GM21360 (cell line): ENCODE data around the gene P4HA2.

Source experiments
- ATAC-seq: cut with Tn5 transposase; IDR thresholded peaks from one replicate; pipeline ENCODE4 v1.9.1; 2021; ENCODE audit warnings: mild to moderate bottlenecking, moderate library complexity; ENCODE audit not compliant: unreplicated experiment

Gene P4HA2

GRCh38 chr5:132265336-132266030 is 37.8 kb upstream of the P4HA2 start:
- ATAC-seq = no peak

- no peak for ATAC-seq
Measured at GRCh38 chr5:132264546-132265335, 37.1 kb upstream of the P4HA2 start.

- no peak for ATAC-seq
Measured at GRCh38 chr5:132263548-132264261, 36.1 kb upstream of the P4HA2 start.

GRCh38 chr5:132262882-132263547 is 35.4 kb upstream of the P4HA2 start:
- no peak for ATAC-seq

- no peak for ATAC-seq
Measured at GRCh38 chr5:132261881-132262845, 34.5 kb upstream of the P4HA2 start.

- ATAC-seq = no peak
Measured at GRCh38 chr5:132260714-132261551, 33.3 kb upstream of the P4HA2 start.

GRCh38 chr5:132260051-132260450 is 32.4 kb upstream of the P4HA2 start:
- no peak for ATAC-seq

GRCh38 chr5:132259069-132259851 is 31.6 kb upstream of the P4HA2 start:
- no peak for ATAC-seq

GRCh38 chr5:132258102-132259068 is 30.7 kb upstream of the P4HA2 start:
- no peak for ATAC-seq

GRCh38 chr5:132257131-132258101 is 29.8 kb upstream of the P4HA2 start, which contains the start of gene PDLIM4:
TSS of gene PDLIM4 (plus strand) at chr5:132257696. CDS start at chr5:132257735, 39 bp downstream.
- no peak for ATAC-seq

GRCh38 chr5:132256783-132257130 is 29.1 kb upstream of the P4HA2 start:
- ATAC-seq = no peak

GRCh38 chr5:132256086-132256782 is 28.6 kb upstream of the P4HA2 start:
- no peak for ATAC-seq

- ATAC-seq = no peak
Measured at GRCh38 chr5:132254321-132254977, 26.8 kb upstream of the P4HA2 start.

GRCh38 chr5:132253452-132254320 is 26.0 kb upstream of the P4HA2 start:
- no peak for ATAC-seq
